Measurements from ENCODE around the gene B4GALNT1.

GRCh38 chr12:57661376-57661775 is 28.4 kb upstream of the B4GALNT1 start:
- no peak for TF ChIP-seq CTCF (conservative IDR thresholded peaks at IDR 0.05; ENCODE audit: low read length)
- TF ChIP-seq EZH2phosphoT487 (IDR thresholded peaks at IDR 0.05; ENCODE audit: borderline replicate concordance, low read depth, low read length), result no peak
